Astrocyte (in vitro differentiated cells and primary cell): ENCODE results near the gene CCNI2. TPM values are rescaled to one million over a fixed set of nuclear protein-coding genes. Genes with fewer than 3 reads are reported as not detected.

Source experiments
- DNase-seq: peaks from one replicate; pipeline ENCODE4 v3.0.0-alpha.2; 2010; ENCODE audit warnings: low read depth
- FAIRE-seq: peaks from 2 replicates; lab custom pipeline; 2011; peaks lifted over from hg19 to GRCh38; lab: Jason Lieb, UNC
- H2AFZ ChIP-seq: 2 replicates; pipeline ENCODE4 v1.6.0; 2012; ENCODE audit warnings: low read depth, low read length, inconsistent platforms
- H3K27ac ChIP-seq: 2 replicates; pipeline ENCODE4 v1.5.1; 2011; ENCODE audit warnings: low read depth, low read length, inconsistent platforms
- H3K27me3 ChIP-seq: 2 replicates; pipeline ENCODE4 v1.6.0; 2011; ENCODE audit warnings: low read length, inconsistent platforms; ENCODE audit not compliant: insufficient read depth
- H3K36me3 ChIP-seq: 2 replicates; pipeline ENCODE4 v1.5.1; 2011; ENCODE audit warnings: low read length, inconsistent platforms; ENCODE audit not compliant: insufficient read depth
- H3K4me1 ChIP-seq: 2 replicates; pipeline ENCODE4 v1.5.1; 2011; ENCODE audit warnings: low read length, inconsistent platforms; ENCODE audit not compliant: insufficient read depth
- H3K4me2 ChIP-seq: 2 replicates; pipeline ENCODE4 v1.6.0; 2012; ENCODE audit warnings: low read length, inconsistent platforms
- H3K4me3 ChIP-seq: 2 replicates; pipeline ENCODE4 v1.5.1; 2011; ENCODE audit warnings: low read depth, mild to moderate bottlenecking, low read length, inconsistent platforms; ENCODE audit not compliant: insufficient read depth
- H3K79me2 ChIP-seq: 2 replicates; pipeline ENCODE4 v1.6.0; 2012; ENCODE audit warnings: mild to moderate bottlenecking, low read length, inconsistent platforms; ENCODE audit not compliant: insufficient read depth
- H3K9ac ChIP-seq: 2 replicates; pipeline ENCODE4 v1.6.0; 2012; ENCODE audit warnings: mild to moderate bottlenecking, low read length, inconsistent platforms
- H3K9me3 ChIP-seq: 2 replicates; pipeline ENCODE4 v1.5.1; 2012; ENCODE audit warnings: low read depth, mild to moderate bottlenecking, low read length, inconsistent platforms; ENCODE audit not compliant: insufficient read depth
- H4K20me1 ChIP-seq: 2 replicates; pipeline ENCODE4 v1.6.0; 2012; ENCODE audit warnings: low read length, inconsistent platforms; ENCODE audit not compliant: insufficient read depth
- H3K27ac Mint-ChIP-seq: one replicate; pipeline ENCODE4 v1.8.0; 2021; ENCODE audit warnings: mild to moderate bottlenecking, mixed read lengths; ENCODE audit not compliant: unreplicated experiment
- H3K27me3 Mint-ChIP-seq: one replicate; pipeline ENCODE4 v1.8.0; 2021; ENCODE audit warnings: low read depth, mixed read lengths; ENCODE audit not compliant: unreplicated experiment
- H3K36me3 Mint-ChIP-seq: one replicate; pipeline ENCODE4 v1.8.0; 2021; ENCODE audit warnings: low read depth, mixed read lengths; ENCODE audit not compliant: unreplicated experiment
- H3K4me1 Mint-ChIP-seq: one replicate; pipeline ENCODE4 v1.8.0; 2021; ENCODE audit warnings: low read depth, mixed read lengths; ENCODE audit not compliant: unreplicated experiment
- H3K4me3 Mint-ChIP-seq: one replicate; pipeline ENCODE4 v1.8.0; 2021; ENCODE audit warnings: mild to moderate bottlenecking, moderate library complexity, mixed read lengths; ENCODE audit not compliant: unreplicated experiment
- H3K9me3 Mint-ChIP-seq: one replicate; pipeline ENCODE4 v1.8.0; 2021; ENCODE audit warnings: mild to moderate bottlenecking, mixed read lengths; ENCODE audit not compliant: unreplicated experiment
- CTCF ChIP-seq: IDR thresholded peaks from 2 replicates; pipeline ENCODE4 v1.5.1; 2011; ENCODE audit warnings: low read depth, mild to moderate bottlenecking, inconsistent platforms, low read length, moderate library complexity; ENCODE audit not compliant: insufficient read depth
- EZH2 ChIP-seq: IDR thresholded peaks from 2 replicates; pipeline ENCODE4 v1.6.1; 2012; ENCODE audit warnings: mild to moderate bottlenecking, low read length, inconsistent platforms; ENCODE audit not compliant: insufficient read depth
- total RNA-seq: library from RNA; stranded (reverse); gene quantifications from 2 replicates; pipeline ENCODE4 v1.2.1, GENCODE V29; 2021

The CCNI2 gene
- total RNA-seq, 1 donor from 2014 or later = 0.16 TPM

GRCh38 chr5:132733499-132734148, 13.6 kb upstream of the CCNI2 start:
- DNase-seq = no peak
- no peak overlapping the region for H2AFZ ChIP-seq
- peaks cover 10% of the 10 kb centered on the region for H3K4me1 ChIP-seq
- no peak for TF ChIP-seq CTCF
- no peak for TF ChIP-seq EZH2
- H3K9me3 ChIP-seq = no peaks in the 10 kb centered on the region
- no peak overlapping the region for H3K27ac Mint-ChIP-seq
- H3K4me3 ChIP-seq = no peak overlapping the region
- H3K27me3 Mint-ChIP-seq = no peaks in the 10 kb centered on the region
- H3K27me3 ChIP-seq = no peaks in the 10 kb centered on the region
- H3K27ac ChIP-seq = no peak overlapping the region
- peaks cover 13% of the 10 kb centered on the region for H3K4me1 Mint-ChIP-seq
- H3K9ac ChIP-seq = no peak overlapping the region
- H3K9me3 Mint-ChIP-seq = no peaks in the 10 kb centered on the region
- peaks cover 24% of the 10 kb centered on the region for H3K79me2 ChIP-seq
- peaks cover 3% of the 10 kb centered on the region for H3K36me3 Mint-ChIP-seq
- H4K20me1 ChIP-seq = peaks cover 9% of the 10 kb centered on the region
- H3K4me2 ChIP-seq = no peak overlapping the region
- H3K4me3 Mint-ChIP-seq = no peak overlapping the region
- no peak for FAIRE-seq
- H3K36me3 ChIP-seq = peaks cover 3% of the 10 kb centered on the region

GRCh38 chr5:132734687-132735086, 12.5 kb upstream of the CCNI2 start:
- peaks cover 13% of the 10 kb centered on the region for H3K4me1 Mint-ChIP-seq
- no peaks in the 10 kb centered on the region for H3K27me3 Mint-ChIP-seq
- H3K9ac ChIP-seq = no peak overlapping the region
- DNase-seq = no peak
- peaks cover 3% of the 10 kb centered on the region for H3K36me3 ChIP-seq
- peaks cover 9% of the 10 kb centered on the region for H4K20me1 ChIP-seq
- H3K27me3 ChIP-seq = no peaks in the 10 kb centered on the region
- no peaks in the 10 kb centered on the region for H3K9me3 ChIP-seq
- TF ChIP-seq EZH2 (no peak), CTCF (no peak)
- peaks cover 10% of the 10 kb centered on the region for H3K4me1 ChIP-seq
- no peak overlapping the region for H3K27ac ChIP-seq
- peak overlapping the region; percentile 18 for H3K4me3 Mint-ChIP-seq
- H2AFZ ChIP-seq = no peak overlapping the region
- H3K4me2 ChIP-seq = no peak overlapping the region
- no peak overlapping the region for H3K27ac Mint-ChIP-seq
- no peaks in the 10 kb centered on the region for H3K9me3 Mint-ChIP-seq
- no peak overlapping the region for H3K4me3 ChIP-seq
- peaks cover 3% of the 10 kb centered on the region for H3K36me3 Mint-ChIP-seq
- H3K79me2 ChIP-seq = peaks cover 24% of the 10 kb centered on the region
- FAIRE-seq = no peak
